Activated T-cell treated with anti-CD3 and anti-CD28 coated beads, Interleukin-2, amount 50 U/mL, for 4 hours (primary cell): ENCODE measurements around the gene ZFY. TPM values are rescaled to one million over a fixed set of nuclear protein-coding genes. Genes with fewer than 3 reads are reported as not detected.
A peak's percentile ranks its signal among the peaks of the same experiment; 100 is the strongest.
"Not testable (repeated sequence)": the region's sequence is repeated elsewhere in the genome, so short reads cannot be mapped to it uniquely, and the experiment has no call there.

Source experiments
- ATAC-seq, 2 donors: fragments of 200-7000 bp; cut with Tn5 transposase; one replicate each; pipeline ENCODE4 v1.10.0; 2021
- DNase-seq: peaks from one replicate; pipeline ENCODE4 v3.0.0-alpha.2; 2020
- H3K27me3 Mint-ChIP-seq: one replicate; pipeline ENCODE4 v1.8.0; 2021; ENCODE audit warnings: low read depth, mixed read lengths
- H3K36me3 Mint-ChIP-seq: one replicate; pipeline ENCODE4 v1.8.0; 2022; ENCODE audit warnings: mixed read lengths; ENCODE audit not compliant: insufficient read depth
- H3K4me1 Mint-ChIP-seq: one replicate; pipeline ENCODE4 v1.8.0; 2021; ENCODE audit warnings: low read depth, mixed read lengths
- H3K4me3 Mint-ChIP-seq: one replicate; pipeline ENCODE4 v1.8.0; 2021; ENCODE audit warnings: mild to moderate bottlenecking, moderate library complexity, mixed read lengths
- H3K9me3 Mint-ChIP-seq: one replicate; pipeline ENCODE4 v1.8.0; 2021; ENCODE audit warnings: mixed read lengths
- total RNA-seq, 3 donors: library from RNA; stranded (reverse); gene quantifications; one replicate each; pipeline ENCODE4 v1.2.1, GENCODE V29; 2021

ZFY gene
- total RNA-seq, 3 donors from 2014 or later, result 19.2 to 20.9 TPM; not detected in 1

DNA sequence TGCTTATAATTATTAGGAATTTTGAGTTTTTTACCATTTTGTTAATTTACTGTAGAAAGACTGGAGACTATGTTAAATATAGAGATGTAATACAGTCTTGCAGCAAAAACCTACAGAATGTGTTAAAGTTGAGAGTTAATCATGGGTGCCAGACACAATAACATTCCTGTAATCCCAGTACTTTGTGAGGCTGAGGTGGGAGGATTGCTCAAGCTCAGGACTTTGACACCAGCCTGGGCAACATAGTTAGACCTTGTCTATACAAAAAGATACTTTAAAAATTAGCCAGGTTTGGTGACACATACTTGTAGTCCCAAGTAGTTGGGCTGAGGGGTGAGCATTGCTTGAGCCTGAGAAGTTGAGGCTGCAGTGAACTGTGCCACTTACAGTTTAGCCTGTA is 17.7 kb downstream of the ZFY start:
- ATAC-seq (no peak), DNase-seq (no peak)
- Mint-ChIP-seq H3K36me3 (peaks cover 16% of the 10 kb centered on the region), H3K27me3 (no peaks in the 10 kb centered on the region), H3K4me1 (peaks cover 46% of the 10 kb centered on the region), H3K4me3 (no peak overlapping the region), H3K9me3 (no peaks in the 10 kb centered on the region)

DNA sequence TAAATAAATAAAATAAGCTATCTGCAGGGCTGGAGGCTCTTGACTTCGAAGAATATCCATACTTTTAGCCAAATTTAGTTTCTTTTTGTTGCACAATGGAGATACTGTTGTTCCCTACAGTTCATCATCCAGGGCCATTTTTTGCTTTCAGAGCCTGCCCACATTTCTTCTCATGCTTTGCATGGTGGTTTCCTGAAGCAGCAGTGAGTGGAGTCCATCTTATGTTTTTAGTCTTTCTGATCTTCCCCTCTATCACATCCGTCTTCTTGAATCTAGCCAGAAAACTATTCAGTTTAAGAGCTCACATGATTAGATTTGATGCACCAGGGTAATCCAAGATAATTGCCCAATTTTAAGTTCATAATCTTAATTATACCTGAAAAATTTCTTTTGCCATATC is 19.6 kb downstream of the ZFY start:
- Mint-ChIP-seq H3K9me3 (no peaks in the 10 kb centered on the region), H3K36me3 (peaks cover 16% of the 10 kb centered on the region), H3K4me1 (peaks cover 40% of the 10 kb centered on the region), H3K27me3 (no peaks in the 10 kb centered on the region), H3K4me3 (no peak overlapping the region)
- ATAC-seq (no peak), DNase-seq (no peak)

DNA sequence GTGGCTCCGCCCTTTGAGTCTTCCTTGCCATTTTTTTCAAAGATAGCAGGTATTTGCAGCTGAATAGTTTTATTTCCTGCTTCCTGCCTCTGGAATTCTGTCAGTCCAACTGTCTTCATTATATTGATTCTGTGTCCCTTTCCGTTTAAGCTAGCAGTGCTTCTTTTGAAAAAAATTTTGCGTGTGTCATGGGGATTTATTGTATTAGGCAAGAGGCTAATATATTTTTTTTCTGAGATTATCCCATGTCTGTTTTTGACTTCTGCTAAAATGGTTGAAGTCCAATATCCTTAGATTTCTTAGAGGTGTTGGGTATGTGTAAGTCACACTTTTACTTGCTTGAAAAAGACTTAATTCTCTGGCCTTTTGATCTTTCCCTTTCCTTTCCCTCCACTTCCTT is 20.4 kb downstream of the ZFY start:
- no peak overlapping the region for H3K4me3 Mint-ChIP-seq

DNA sequence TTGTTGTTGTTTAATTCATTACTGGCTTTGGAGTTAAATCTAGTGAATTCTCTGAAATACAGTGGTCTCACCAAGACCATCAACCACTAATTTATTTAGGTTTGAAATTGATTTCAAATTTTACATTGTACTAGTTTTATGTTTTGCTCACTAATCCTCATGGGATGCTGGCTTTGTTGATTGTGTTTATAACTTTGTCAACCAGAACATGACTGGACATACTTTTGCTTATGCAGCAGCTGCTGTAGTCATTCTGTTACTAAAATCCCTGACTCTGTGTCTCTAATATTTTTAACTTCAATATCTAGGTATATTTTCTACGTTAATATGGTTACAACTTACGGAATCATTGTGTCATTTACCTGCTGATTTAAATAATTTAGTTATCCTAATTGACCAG is 26.9 kb downstream of the ZFY start:
- no peaks in the 10 kb centered on the region for H3K9me3 Mint-ChIP-seq
- H3K27me3 Mint-ChIP-seq, result no peaks in the 10 kb centered on the region
- H3K4me1 Mint-ChIP-seq, result peaks cover 12% of the 10 kb centered on the region
- no peak for DNase-seq
- no peak for ATAC-seq
- peaks cover 8% of the 10 kb centered on the region for H3K36me3 Mint-ChIP-seq
- no peak overlapping the region for H3K4me3 Mint-ChIP-seq

More for the DNA sequence above, 20.4 kb downstream of the ZFY start:
- no peak for DNase-seq
- Mint-ChIP-seq H3K27me3 (no peaks in the 10 kb centered on the region), H3K9me3 (no peaks in the 10 kb centered on the region), H3K36me3 (peaks cover 18% of the 10 kb centered on the region), H3K4me1 (peaks cover 37% of the 10 kb centered on the region)
- no peak for ATAC-seq

- no peak for ATAC-seq
- Mint-ChIP-seq H3K4me3 (no peak overlapping the region), H3K36me3 (peaks cover 10% of the 10 kb centered on the region), H3K27me3 (no peaks in the 10 kb centered on the region), H3K9me3 (no peaks in the 10 kb centered on the region), H3K4me1 (peaks cover 19% of the 10 kb centered on the region)
- no peak for DNase-seq
Observed at GRCh38 chrY:2964814-2965213, 29.6 kb downstream of the ZFY start.

DNA sequence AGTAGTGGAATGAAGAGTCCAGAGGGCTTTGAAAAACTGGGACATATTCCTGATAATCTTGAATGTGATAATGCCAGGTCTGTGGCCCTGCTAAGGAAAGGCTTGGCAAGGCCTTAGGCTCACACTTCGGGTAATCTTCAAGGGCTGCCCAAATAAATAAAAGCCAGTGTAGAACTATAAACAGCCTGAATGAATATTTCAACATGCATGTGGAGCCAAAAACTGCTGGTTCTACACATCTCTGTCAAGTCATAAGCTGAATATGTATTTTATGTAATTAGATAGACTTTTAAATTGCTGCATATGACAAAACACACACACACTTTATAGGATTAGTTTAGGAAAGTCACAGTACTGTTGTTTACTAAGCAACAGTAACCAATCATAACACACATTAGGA is 30.4 kb downstream of the ZFY start:
- ATAC-seq (no peak), DNase-seq (no peak)
- peaks cover 22% of the 10 kb centered on the region for H3K4me1 Mint-ChIP-seq
- H3K9me3 Mint-ChIP-seq, result no peaks in the 10 kb centered on the region
- no peaks in the 10 kb centered on the region for H3K27me3 Mint-ChIP-seq
- peaks cover 8% of the 10 kb centered on the region for H3K36me3 Mint-ChIP-seq
- no peak overlapping the region for H3K4me3 Mint-ChIP-seq

DNA sequence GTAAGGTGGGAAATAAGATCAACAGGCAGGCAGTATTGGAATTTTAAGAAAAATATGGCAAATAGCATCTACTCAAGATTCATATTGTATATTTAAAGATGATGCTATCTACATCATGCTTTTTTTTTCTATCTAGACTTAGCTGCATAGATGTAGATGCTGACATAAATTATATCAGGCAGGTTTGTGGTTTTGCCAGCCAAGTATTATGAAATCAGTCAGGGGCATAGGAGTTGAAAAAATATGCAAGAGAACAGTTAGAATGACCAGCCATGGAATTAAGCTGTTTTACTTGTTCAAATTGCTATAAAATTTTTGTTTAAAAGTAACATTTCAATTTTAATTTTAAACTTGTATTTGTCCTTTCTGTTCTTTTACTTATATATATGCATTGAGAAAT is 34.4 kb downstream of the ZFY start:
- no peak overlapping the region for H3K4me3 Mint-ChIP-seq
- peaks cover 29% of the 10 kb centered on the region for H3K4me1 Mint-ChIP-seq
- H3K36me3 Mint-ChIP-seq, result peaks cover 6% of the 10 kb centered on the region
- no peak for ATAC-seq
- H3K27me3 Mint-ChIP-seq, result no peaks in the 10 kb centered on the region
- H3K9me3 Mint-ChIP-seq, result no peaks in the 10 kb centered on the region
- no peak for DNase-seq

- Mint-ChIP-seq H3K4me1 (peaks cover 26% of the 10 kb centered on the region), H3K36me3 (peaks cover 6% of the 10 kb centered on the region), H3K27me3 (no peaks in the 10 kb centered on the region), H3K4me3 (no peak overlapping the region), H3K9me3 (no peaks in the 10 kb centered on the region)
- ATAC-seq, result no peak
- DNase-seq, result no peak
Observed at GRCh38 chrY:2972708-2973107, 37.5 kb downstream of the ZFY start.

GRCh38 chrY:2973110-2973751 is 38.0 kb downstream of the ZFY start:
- no peaks in the 10 kb centered on the region for H3K9me3 Mint-ChIP-seq
- ATAC-seq, result no peak
- no peaks in the 10 kb centered on the region for H3K27me3 Mint-ChIP-seq
- H3K36me3 Mint-ChIP-seq, result peaks cover 8% of the 10 kb centered on the region
- no peak for DNase-seq
- peaks cover 26% of the 10 kb centered on the region for H3K4me1 Mint-ChIP-seq
- no peak overlapping the region for H3K4me3 Mint-ChIP-seq

DNA sequence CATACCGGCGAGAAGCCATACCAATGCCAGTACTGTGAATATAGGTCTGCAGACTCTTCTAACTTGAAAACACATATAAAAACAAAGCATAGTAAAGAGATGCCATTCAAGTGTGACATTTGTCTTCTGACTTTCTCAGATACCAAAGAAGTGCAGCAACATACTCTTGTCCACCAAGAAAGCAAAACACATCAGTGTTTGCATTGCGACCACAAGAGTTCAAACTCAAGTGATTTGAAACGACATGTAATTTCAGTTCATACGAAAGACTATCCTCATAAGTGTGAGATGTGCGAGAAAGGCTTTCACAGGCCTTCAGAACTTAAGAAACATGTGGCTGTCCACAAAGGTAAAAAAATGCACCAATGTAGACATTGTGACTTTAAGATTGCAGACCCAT is 44.1 kb downstream of the ZFY start:
- no peak for ATAC-seq
- no peaks in the 10 kb centered on the region for H3K9me3 Mint-ChIP-seq
- peaks cover 14% of the 10 kb centered on the region for H3K36me3 Mint-ChIP-seq
- H3K27me3 Mint-ChIP-seq, result no peaks in the 10 kb centered on the region
- no peaks in the 10 kb centered on the region for H3K4me1 Mint-ChIP-seq
- no peak overlapping the region for H3K4me3 Mint-ChIP-seq
- DNase-seq, result no peak

DNA sequence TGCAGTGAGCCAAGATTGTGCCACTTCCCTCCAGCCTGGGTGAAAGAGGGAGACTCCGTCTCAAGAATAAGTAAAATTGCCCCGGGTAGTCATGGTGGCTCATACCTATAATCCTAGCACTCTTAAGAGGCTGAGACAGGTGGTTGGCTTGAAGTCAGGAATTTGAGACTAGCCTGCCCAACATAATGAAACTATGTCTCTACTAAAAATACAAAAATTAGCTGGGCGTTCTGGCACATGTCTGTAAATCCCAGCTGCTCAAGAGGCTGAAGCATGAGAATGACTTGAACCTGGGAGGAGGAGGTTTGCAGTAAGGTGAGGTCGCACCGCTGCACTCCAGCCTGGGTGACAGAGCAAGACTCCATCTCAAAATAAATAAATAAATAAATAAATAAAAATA is 49.3 kb downstream of the ZFY start:
- ATAC-seq (no peak), DNase-seq (no peak)
- Mint-ChIP-seq H3K36me3 (no peaks in the 10 kb centered on the region), H3K27me3 (no peaks in the 10 kb centered on the region), H3K4me3 (no peak overlapping the region), H3K4me1 (no peaks in the 10 kb centered on the region), H3K9me3 (no peaks in the 10 kb centered on the region)

DNA sequence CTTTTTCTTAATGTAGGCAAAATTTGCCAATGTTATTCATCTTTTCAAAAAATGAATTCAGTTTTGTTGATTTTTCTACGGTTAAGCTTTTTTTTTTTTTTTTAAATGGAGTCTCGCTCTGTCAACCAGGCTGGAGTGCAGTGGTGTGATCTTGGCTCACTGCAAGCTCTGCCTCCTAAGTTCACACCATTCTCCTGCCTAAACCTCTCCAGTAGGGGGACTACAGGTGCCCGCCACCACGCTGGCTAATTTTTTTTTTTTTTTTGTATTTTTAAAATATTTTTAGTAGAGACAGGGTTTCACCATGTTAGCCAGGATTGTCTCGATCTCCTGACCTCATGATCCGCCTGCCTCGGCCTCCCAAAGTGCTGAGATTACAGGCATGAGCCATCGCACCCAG is 52.0 kb downstream of the ZFY start:
- DNase-seq, H3K4me1 Mint-ChIP-seq, H3K36me3 Mint-ChIP-seq, H3K4me3 Mint-ChIP-seq, H3K27me3 Mint-ChIP-seq, H3K9me3 Mint-ChIP-seq, ATAC-seq: not testable (repeated sequence)

DNA sequence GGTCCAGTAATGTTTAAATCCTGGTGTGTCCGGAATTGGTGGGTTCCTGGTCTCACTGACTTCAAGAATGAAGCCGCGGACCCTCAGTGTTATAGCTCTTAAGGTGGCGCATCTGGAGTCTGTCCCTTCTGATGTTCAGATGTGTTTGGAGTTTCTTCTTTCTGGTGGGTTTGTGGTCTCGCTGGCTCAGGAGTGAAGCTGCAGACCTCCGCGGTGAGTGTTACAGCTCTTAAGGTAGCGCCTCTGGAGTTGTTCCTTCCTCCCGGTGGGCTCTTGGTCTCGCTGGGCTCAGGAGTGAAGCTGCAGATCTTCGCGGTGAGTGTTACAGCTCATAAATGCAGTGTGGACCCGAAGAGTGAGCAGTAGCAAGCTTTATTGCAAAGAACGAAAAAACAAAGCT is 62.2 kb downstream of the ZFY start:
- H3K4me3 Mint-ChIP-seq, DNase-seq, H3K27me3 Mint-ChIP-seq, H3K9me3 Mint-ChIP-seq, ATAC-seq, H3K36me3 Mint-ChIP-seq: not testable (repeated sequence)
- peaks cover 18% of the 10 kb centered on the region for H3K4me1 Mint-ChIP-seq

DNA sequence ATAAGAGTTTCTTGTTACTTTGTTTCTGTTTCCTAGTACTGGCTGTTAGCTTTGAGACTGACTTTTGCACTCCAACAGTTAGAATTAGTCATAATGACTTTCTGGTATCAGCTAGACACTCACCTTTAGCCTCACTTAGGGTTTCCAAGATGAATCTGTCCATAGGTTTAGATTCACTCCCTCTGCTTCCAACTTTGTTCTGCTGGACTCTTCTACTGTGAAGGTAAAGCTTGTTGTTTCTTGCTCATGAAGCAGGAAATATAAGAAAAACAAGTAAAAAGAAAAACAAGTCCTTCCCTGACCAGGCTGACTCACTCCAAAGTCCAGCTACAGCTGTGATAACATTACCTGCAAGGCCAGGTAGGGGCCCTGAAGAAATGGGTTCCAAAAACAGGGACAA is 67.0 kb downstream of the ZFY start:
- Mint-ChIP-seq H3K9me3 (no peaks in the 10 kb centered on the region), H3K36me3 (no peaks in the 10 kb centered on the region), H3K27me3 (no peaks in the 10 kb centered on the region), H3K4me1 (peaks cover 56% of the 10 kb centered on the region), H3K4me3 (peak overlapping the region; percentile 88)
- DNase-seq (no peak), ATAC-seq (peak in 1 of 2 donors; percentile 57)

GRCh38 chrY:3002680-3003515 is 67.7 kb downstream of the ZFY start:
- no peak for DNase-seq
- peak overlapping the region; percentile 88 for H3K4me3 Mint-ChIP-seq
- no peaks in the 10 kb centered on the region for H3K27me3 Mint-ChIP-seq
- ATAC-seq, result peak in 1 of 2 donors; percentile 36
- no peaks in the 10 kb centered on the region for H3K36me3 Mint-ChIP-seq
- H3K4me1 Mint-ChIP-seq, result peaks cover 57% of the 10 kb centered on the region
- H3K9me3 Mint-ChIP-seq, result no peaks in the 10 kb centered on the region
